Dendritic cell treated with granulocyte-macrophage colony-stimulating factor and Interleukin-4, amounts not matched to agents 40 ng/mL and 50 ng/mL, for 4 days (primary cell): ENCODE data around the gene ZNF521.
"Not testable (repeated sequence)": the region's sequence is repeated elsewhere in the genome, so short reads cannot be mapped to it uniquely, and the experiment has no call there.

Source experiments
- H3K27ac Mint-ChIP-seq: one replicate; pipeline ENCODE4 v1.8.0; 2022; ENCODE audit warnings: mild to moderate bottlenecking, mixed read lengths
- H3K27me3 Mint-ChIP-seq: one replicate; pipeline ENCODE4 v1.8.0; 2022; ENCODE audit warnings: mild to moderate bottlenecking, mixed read lengths
- H3K36me3 Mint-ChIP-seq: one replicate; pipeline ENCODE4 v1.8.0; 2022; ENCODE audit warnings: low read depth, mixed read lengths
- H3K4me1 Mint-ChIP-seq: one replicate; pipeline ENCODE4 v1.8.0; 2022; ENCODE audit warnings: low read depth, mixed read lengths
- H3K4me3 Mint-ChIP-seq: one replicate; pipeline ENCODE4 v1.8.0; 2022; ENCODE audit warnings: mild to moderate bottlenecking, moderate library complexity, mixed read lengths
- H3K9me3 Mint-ChIP-seq: one replicate; pipeline ENCODE4 v1.8.0; 2022; ENCODE audit warnings: mixed read lengths
- intact Hi-C: fragments of 100-400 bp; cut with micrococcal nuclease; formaldehyde crosslinking; loops from one replicate; pipeline ENCODE4 v1.15.0; 2022

Gene ZNF521

GRCh38 chr18:25038261-25038660 is 313.7 kb downstream of the ZNF521 start:
- H3K27ac Mint-ChIP-seq, result no peak overlapping the region
- no peaks in the 10 kb centered on the region for H3K27me3 Mint-ChIP-seq
- no peak overlapping the region for H3K4me3 Mint-ChIP-seq
- no peaks in the 10 kb centered on the region for H3K36me3 Mint-ChIP-seq
- H3K9me3 Mint-ChIP-seq, result no peaks in the 10 kb centered on the region
- intact Hi-C loops, result no loop called here
- H3K4me1 Mint-ChIP-seq, result no peaks in the 10 kb centered on the region

GRCh38 chr18:25033747-25034471 is 318.1 kb downstream of the ZNF521 start:
- Mint-ChIP-seq H3K36me3 (no peaks in the 10 kb centered on the region), H3K4me1 (no peaks in the 10 kb centered on the region), H3K27me3 (no peaks in the 10 kb centered on the region), H3K27ac (no peak overlapping the region), H3K9me3 (no peaks in the 10 kb centered on the region), H3K4me3 (no peak overlapping the region)
- intact Hi-C loops, result no loop called here

GRCh38 chr18:25033175-25033574 is 318.8 kb downstream of the ZNF521 start:
- H3K27ac Mint-ChIP-seq, H3K4me1 Mint-ChIP-seq, H3K27me3 Mint-ChIP-seq, H3K4me3 Mint-ChIP-seq, intact Hi-C loops, H3K9me3 Mint-ChIP-seq, H3K36me3 Mint-ChIP-seq: not testable (repeated sequence)

GRCh38 chr18:25029802-25030201 is 322.2 kb downstream of the ZNF521 start:
- no peak overlapping the region for H3K4me3 Mint-ChIP-seq
- intact Hi-C loops, result no loop called here
- no peaks in the 10 kb centered on the region for H3K4me1 Mint-ChIP-seq
- no peaks in the 10 kb centered on the region for H3K9me3 Mint-ChIP-seq
- H3K27me3 Mint-ChIP-seq, result no peaks in the 10 kb centered on the region
- H3K27ac Mint-ChIP-seq, result no peak overlapping the region
- no peaks in the 10 kb centered on the region for H3K36me3 Mint-ChIP-seq

- H3K4me1 Mint-ChIP-seq, result no peaks in the 10 kb centered on the region
- no peak overlapping the region for H3K27ac Mint-ChIP-seq
- no peak overlapping the region for H3K4me3 Mint-ChIP-seq
- H3K36me3 Mint-ChIP-seq, result no peaks in the 10 kb centered on the region
- intact Hi-C loops, result no loop called here
- peaks cover 14% of the 10 kb centered on the region for H3K9me3 Mint-ChIP-seq
- no peaks in the 10 kb centered on the region for H3K27me3 Mint-ChIP-seq
These were observed 332.0 kb downstream of the ZNF521 start for GRCh38 chr18:25019931-25020330.

- Mint-ChIP-seq H3K27ac (no peak overlapping the region), H3K4me3 (no peak overlapping the region), H3K27me3 (no peaks in the 10 kb centered on the region), H3K4me1 (no peaks in the 10 kb centered on the region), H3K9me3 (peaks cover 14% of the 10 kb centered on the region), H3K36me3 (no peaks in the 10 kb centered on the region)
- intact Hi-C loops, result no loop called here
These were observed 332.7 kb downstream of the ZNF521 start for GRCh38 chr18:25019086-25019860.

- Mint-ChIP-seq H3K9me3 (peaks cover 12% of the 10 kb centered on the region), H3K36me3 (no peaks in the 10 kb centered on the region), H3K27me3 (no peaks in the 10 kb centered on the region)
These were observed 335.3 kb downstream of the ZNF521 start for GRCh38 chr18:25016666-25017065.

GRCh38 chr18:25016181-25016580 is 335.8 kb downstream of the ZNF521 start:
- Mint-ChIP-seq H3K9me3 (peaks cover 7% of the 10 kb centered on the region), H3K27ac (no peak overlapping the region), H3K4me1 (no peaks in the 10 kb centered on the region), H3K4me3 (no peak overlapping the region), H3K27me3 (no peaks in the 10 kb centered on the region), H3K36me3 (no peaks in the 10 kb centered on the region)
- intact Hi-C loops, result no loop called here

More at GRCh38 chr18:25016666-25017065, 335.3 kb downstream of the ZNF521 start:
- Mint-ChIP-seq H3K27ac (no peak overlapping the region), H3K4me3 (no peak overlapping the region), H3K4me1 (no peaks in the 10 kb centered on the region)
- intact Hi-C loops, result no loop called here
